Lung (tissue), 12 donors: ENCODE results near the gene ATP2A2. TPM values are rescaled to one million over a fixed set of nuclear protein-coding genes. Genes with fewer than 3 reads are reported as not detected.
A peak's percentile ranks its signal among the peaks of the same experiment; 100 is the strongest.

Experiments used
- ATAC-seq: fragments of 200-7000 bp; cut with Tn5 transposase; one replicate; pipeline ENCODE4 v1.9.1; 2020; ENCODE audit warnings: moderate number of reproducible peaks; ENCODE audit not compliant: insufficient read depth, low FRiP score
- DNase-seq, 3 donors: peaks; one replicate each; pipeline ENCODE4 v3.0.0-alpha.2; 2013 to 2017
- H3K27ac ChIP-seq, 2 donors: one replicate each; pipeline ENCODE4 v1.5.1; 2013; ENCODE audit warnings: mild to moderate bottlenecking in 2 of 2, moderate library complexity in 2 of 2, control low read depth in 1 of 2, inconsistent platforms in 1 of 2, low read depth in 1 of 2, low read length in 1 of 2
- H3K27me3 ChIP-seq, 3 donors: one replicate each; pipeline ENCODE4 v1.5.1; 2013; ENCODE audit warnings: low read length in 2 of 3; ENCODE audit not compliant: control insufficient read depth in 3 of 3, insufficient read depth in 3 of 3
- H3K36me3 ChIP-seq, 4 donors: one replicate each; pipeline ENCODE4 v1.5.1; 2013; ENCODE audit warnings: low read length in 4 of 4, mild to moderate bottlenecking in 1 of 4, moderate library complexity in 1 of 4; ENCODE audit not compliant: control insufficient read depth in 4 of 4, insufficient read depth in 4 of 4
- H3K4me1 ChIP-seq, 5 donors: one replicate each; pipeline ENCODE4 v1.5.1; 2013; ENCODE audit warnings: low read length in 5 of 5, mild to moderate bottlenecking in 2 of 5, moderate library complexity in 1 of 5; ENCODE audit not compliant: control insufficient read depth in 5 of 5, insufficient read depth in 5 of 5
- H3K4me3 ChIP-seq: one replicate; pipeline ENCODE4 v1.5.1; 2013; ENCODE audit warnings: mild to moderate bottlenecking, control low read depth, moderate library complexity
- H3K9ac ChIP-seq, 2 donors: one replicate each; pipeline ENCODE4 v1.5.1; 2013; ENCODE audit warnings: low read length in 2 of 2, control low read depth in 1 of 2; ENCODE audit not compliant: insufficient read depth in 1 of 2
- H3K9me3 ChIP-seq, 4 donors: one replicate each; pipeline ENCODE4 v1.5.1; 2013; ENCODE audit warnings: low read length in 3 of 4, mild to moderate bottlenecking in 1 of 4, moderate library complexity in 1 of 4; ENCODE audit not compliant: control insufficient read depth in 4 of 4, insufficient read depth in 3 of 4
- WGBS, 2 donors: extraction: QIAGEN DNeasy Blood & Tissue Kit; methylation state at CpG; one replicate each; pipeline ENCODE4 v1.1.7; 2013; 5-methylcytosine and 5-hydroxymethylcytosine counted together
- polyA plus RNA-seq, 2 donors: library from polyadenylated mRNA; stranded (reverse); fragments of 200-250 nt; gene quantifications; one replicate each; pipeline ENCODE4 v1.2.1, GENCODE V29; 2013
- total RNA-seq, 2 donors: library from RNA; depleted of rRNA in 1 of 2; stranded (reverse); fragments of >200 nt in 1 of 2; gene quantifications; one replicate each; pipeline ENCODE4 v1.2.1, GENCODE V29; 2014 to 2021
- TF ChIP-seq, protein P1 (sequence below): IDR thresholded peaks from 2 replicates; pipeline ENCODE4 v1.5.1; 2012; ENCODE audit warnings: mild to moderate bottlenecking; ENCODE audit errors: control extremely low read depth, extremely low read depth
- donor health status: control.
- donor health status: control.
- donor health status: Bipolar disorder and iron deficiency.
- donor health status: healthy.
- donor health status: DM: yes; HTN: yes; CAD: no.

ATP2A2 gene
- total and polyA plus RNA-seq, 4 donors, result 34.1 to 240 (median 136) TPM

DNA sequence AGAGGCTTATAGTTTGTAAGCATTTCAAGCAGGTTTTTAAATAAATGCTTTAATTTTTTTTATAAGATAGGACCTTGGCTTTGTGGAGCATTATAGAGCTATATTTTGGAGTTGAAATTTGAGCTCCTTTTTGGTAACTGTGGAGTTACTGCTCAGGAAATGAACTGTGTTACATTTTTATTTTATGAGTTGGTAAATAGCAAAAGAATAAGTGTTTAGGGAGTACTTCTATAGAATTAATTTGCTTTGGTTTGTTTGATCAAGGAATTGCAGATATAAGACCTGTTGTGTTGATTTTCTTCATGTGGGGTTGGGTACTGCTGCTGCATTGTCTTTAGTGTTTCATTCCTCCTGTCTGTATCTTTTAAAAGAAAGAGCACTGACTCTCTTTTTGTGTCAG lies 3.5 kb downstream of the ATP2A2 start:
- no peak overlapping the region for H3K27ac ChIP-seq
- H3K4me3 ChIP-seq, result no peak overlapping the region
- ATAC-seq (no peak), DNase-seq (no peak)
- no peaks in the 10 kb centered on the region for H3K9me3 ChIP-seq
- TF ChIP-seq, protein P1, sequence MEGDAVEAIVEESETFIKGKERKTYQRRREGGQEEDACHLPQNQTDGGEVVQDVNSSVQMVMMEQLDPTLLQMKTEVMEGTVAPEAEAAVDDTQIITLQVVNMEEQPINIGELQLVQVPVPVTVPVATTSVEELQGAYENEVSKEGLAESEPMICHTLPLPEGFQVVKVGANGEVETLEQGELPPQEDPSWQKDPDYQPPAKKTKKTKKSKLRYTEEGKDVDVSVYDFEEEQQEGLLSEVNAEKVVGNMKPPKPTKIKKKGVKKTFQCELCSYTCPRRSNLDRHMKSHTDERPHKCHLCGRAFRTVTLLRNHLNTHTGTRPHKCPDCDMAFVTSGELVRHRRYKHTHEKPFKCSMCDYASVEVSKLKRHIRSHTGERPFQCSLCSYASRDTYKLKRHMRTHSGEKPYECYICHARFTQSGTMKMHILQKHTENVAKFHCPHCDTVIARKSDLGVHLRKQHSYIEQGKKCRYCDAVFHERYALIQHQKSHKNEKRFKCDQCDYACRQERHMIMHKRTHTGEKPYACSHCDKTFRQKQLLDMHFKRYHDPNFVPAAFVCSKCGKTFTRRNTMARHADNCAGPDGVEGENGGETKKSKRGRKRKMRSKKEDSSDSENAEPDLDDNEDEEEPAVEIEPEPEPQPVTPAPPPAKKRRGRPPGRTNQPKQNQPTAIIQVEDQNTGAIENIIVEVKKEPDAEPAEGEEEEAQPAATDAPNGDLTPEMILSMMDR, result no peak
- H3K27me3 ChIP-seq, result no peaks in the 10 kb centered on the region
- H3K4me1 ChIP-seq, result peaks cover 1 to 38% (median 16%) of the 10 kb centered on the region in 5 donors
- peaks cover 0 to 16% (median 7%) of the 10 kb centered on the region in 4 donors for H3K36me3 ChIP-seq
- no peak overlapping the region for H3K9ac ChIP-seq

DNA sequence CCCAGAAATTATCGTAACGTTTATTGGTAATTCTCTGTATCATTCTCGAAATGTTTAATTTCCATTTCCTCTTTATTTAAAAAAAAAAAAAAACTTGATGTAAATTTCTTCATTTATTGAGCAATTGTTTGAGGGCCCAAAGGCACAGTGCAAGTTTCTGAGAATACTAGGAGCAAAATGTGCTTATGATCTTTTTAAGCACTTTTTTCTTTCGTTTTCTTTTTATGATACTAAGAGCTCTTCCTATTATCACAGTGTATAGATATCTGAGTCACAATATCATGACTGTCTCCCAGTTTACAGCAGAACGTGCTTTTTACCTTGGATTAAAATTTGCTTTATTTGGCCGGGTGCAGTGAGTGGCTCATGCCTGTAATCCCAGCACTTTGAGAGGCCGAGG lies 5.6 kb downstream of the ATP2A2 start:
- Histone ChIP-seq H3K4me1 (peaks cover 1 to 35% (median 17%) of the 10 kb centered on the region in 5 donors), H3K36me3 (peaks cover 7 to 21% (median 13%) of the 10 kb centered on the region in 4 donors), H3K9me3 (peaks cover 0 to 2% (median 0%) of the 10 kb centered on the region in 4 donors), H3K27me3 (no peaks in the 10 kb centered on the region), H3K9ac (no peak overlapping the region), H3K27ac (peak overlapping the region in 1 of 2 donors; percentile 23), H3K4me3 (no peak overlapping the region)
- WGBS, 2 donors, result 56 to 60% methylated on average over 7 of the region's 7 CpGs
- ATAC-seq (no peak), DNase-seq (no peak)
- TF ChIP-seq, protein P1, result no peak

DNA sequence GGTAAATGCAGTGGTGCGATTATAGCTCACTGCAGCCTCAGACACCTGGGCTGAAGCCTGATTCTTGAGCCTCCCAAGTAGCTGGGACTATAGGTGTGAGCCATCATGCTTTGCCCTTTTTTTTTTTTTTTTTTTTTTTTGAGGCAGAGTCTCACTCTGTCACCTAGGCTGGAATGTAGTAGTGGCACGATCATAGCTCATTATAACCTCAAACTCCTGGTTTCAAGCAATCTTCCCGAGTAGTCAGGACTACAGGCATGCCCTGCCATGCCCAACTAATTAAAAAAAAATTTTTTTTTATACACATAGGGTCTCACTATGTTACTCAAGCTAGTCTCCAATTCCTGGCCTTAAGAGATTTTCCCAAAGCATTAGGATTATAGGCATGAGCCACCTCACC lies 6.9 kb downstream of the ATP2A2 start:
- Histone ChIP-seq H3K27me3 (no peaks in the 10 kb centered on the region), H3K36me3 (peaks cover 10 to 29% (median 20%) of the 10 kb centered on the region in 4 donors), H3K27ac (peak overlapping the region in 1 of 2 donors; percentile 50), H3K4me3 (no peak overlapping the region), H3K9me3 (peaks cover 0 to 2% (median 0%) of the 10 kb centered on the region in 4 donors), H3K4me1 (peaks cover 1 to 30% (median 18%) of the 10 kb centered on the region in 5 donors), H3K9ac (no peak overlapping the region)
- DNase-seq, result no peak
- ATAC-seq, result no peak
- TF ChIP-seq, protein P1, result no peak
- 87 to 90% methylated on average over 3 of the region's 3 CpGs for WGBS, 2 donors
